Measurements from ENCODE around the gene CCL15. TPM values are rescaled to one million over a fixed set of nuclear protein-coding genes. Genes with fewer than 3 reads are reported as not detected.

CCL15 gene
- total RNA-seq: not detected in 2 replicates

GRCh38 chr17:36001110-36001771 lies at the start of gene CCL15:
Gene CCL15 (minus strand): TSS chr17:36001553. CDS start chr17:36001492, 61 bp downstream.

DNA sequence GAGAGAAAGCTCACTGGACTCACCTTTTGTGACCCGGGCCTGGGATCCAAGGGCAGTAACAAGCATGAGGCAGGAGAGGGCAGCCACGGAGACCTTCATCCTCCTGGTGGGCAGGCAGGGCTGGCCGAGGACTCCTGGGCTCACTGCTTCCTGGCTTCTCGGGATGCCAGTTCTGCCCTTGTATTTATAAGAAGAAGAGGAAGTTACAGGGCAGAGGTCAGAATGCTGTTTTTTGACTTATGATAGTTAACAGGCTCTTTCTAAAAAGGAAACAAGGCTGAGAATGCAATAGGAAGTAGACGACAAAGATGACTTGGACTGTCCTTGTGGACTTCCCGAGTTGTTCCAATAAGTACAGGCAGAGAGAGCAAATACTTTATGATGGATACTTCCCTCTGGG lies 16.4 kb upstream of the CCL15 start, which contains the start of gene CCL23:
Gene CCL23 (minus strand): TSS at position 174 of the 400 bp plus-strand sequence. CDS start 75 bp downstream, at position 99.

DNA sequence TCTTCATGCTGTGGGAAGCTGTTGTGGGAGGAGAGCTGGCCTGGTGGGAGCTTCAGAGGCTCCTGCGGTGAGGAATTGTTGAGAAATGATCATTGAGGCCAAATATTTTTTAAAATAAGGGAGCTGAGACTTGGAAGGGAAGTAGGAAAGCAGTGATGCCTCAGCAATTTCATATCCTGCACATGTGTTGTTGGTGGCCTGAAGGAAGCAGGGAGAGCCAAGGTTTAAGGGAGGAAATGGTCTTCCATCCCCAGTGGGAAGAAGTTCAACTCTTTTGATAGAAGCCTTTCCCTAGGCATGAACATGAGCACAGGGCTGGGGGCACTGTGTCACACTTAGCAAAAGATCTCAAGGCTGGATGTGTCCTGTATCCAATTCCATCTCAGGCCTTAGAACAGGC lies 14.7 kb downstream of the CCL15 start, which contains the start of gene CCL14:
Gene CCL14 (minus strand): TSS at position 87 of the 400 bp plus-strand sequence. CDS start 80 bp downstream, at position 7.

GRCh38 chr17:35981246-35981645 lies 20.1 kb downstream of the CCL15 start, which contains the start of gene CCL16:
Gene CCL16 (minus strand): TSS chr17:35981497. CDS start chr17:35981420, 77 bp downstream.

Other genes with a start within 250 kb of the CCL15 start
- 0.18 and 0.32 TPM in 2 replicates for gene GAS2L2, start 248.3 kb downstream of the CCL15 start, total RNA-seq
- not detected in 2 replicates for gene C17orf50, start 240.7 kb downstream of the CCL15 start, total RNA-seq
- 0.32 TPM in 1 of 2 replicates, not detected in the other for gene MMP28, start 205.9 kb downstream of the CCL15 start, total RNA-seq
- gene TAF15, start 192.1 kb downstream of the CCL15 start, total RNA-seq: 17.3 and 36.5 TPM in 2 replicates
- gene HEATR9, start 132.7 kb downstream of the CCL15 start, total RNA-seq: not detected in 2 replicates
- gene CCL5, start 121.2 kb downstream of the CCL15 start, total RNA-seq: 1.6 TPM in 1 of 2 replicates, not detected in the other
- gene RDM1, start 70.8 kb downstream of the CCL15 start, total RNA-seq: not detected in 2 replicates
- gene LYZL6, start 57.8 kb downstream of the CCL15 start, total RNA-seq: not detected in 2 replicates
- gene CCL16, start 20.1 kb downstream of the CCL15 start, total RNA-seq: not detected in 2 replicates
- 0.90 and 4.9 TPM in 2 replicates for gene CCL14, start 14.8 kb downstream of the CCL15 start, total RNA-seq
- not detected in 2 replicates for gene CCL23, start 16.4 kb upstream of the CCL15 start, total RNA-seq
- gene CCL18, start 62.7 kb upstream of the CCL15 start, total RNA-seq: not detected in 2 replicates
- gene CCL3, start 88.6 kb upstream of the CCL15 start, total RNA-seq: not detected in 2 replicates
- not detected in 2 replicates for gene CCL4, start 102.3 kb upstream of the CCL15 start, total RNA-seq
- 1.9 TPM in 1 of 2 replicates, not detected in the other for gene TBC1D3B, start 175.1 kb upstream of the CCL15 start, total RNA-seq
- not detected in 2 replicates for gene CCL3L1, start 195.2 kb upstream of the CCL15 start, total RNA-seq
- not detected in 2 replicates for gene CCL4L2, start 209.5 kb upstream of the CCL15 start, total RNA-seq

Measured in cardiac atrium fibroblast (primary cell).